H9 (cell line): Measurements from ENCODE around the gene CYB5B. TPM values are rescaled to one million over a fixed set of nuclear protein-coding genes. Genes with fewer than 3 reads are reported as not detected.

Source experiments
- DNase-seq: peaks from one replicate; pipeline ENCODE4 v3.0.0-alpha.2; 2017
- H2AFZ ChIP-seq: one replicate; pipeline ENCODE4 v1.6.1; 2013; ENCODE audit warnings: mild to moderate bottlenecking, low read length, control low read depth, moderate library complexity
- H2AK5ac ChIP-seq: 2 replicates; pipeline ENCODE4 v1.6.1; 2013; ENCODE audit warnings: low read length, control low read depth, mixed read lengths; ENCODE audit not compliant: insufficient read length
- H2BK120ac ChIP-seq: one replicate; pipeline ENCODE4 v1.6.1; 2013; ENCODE audit warnings: low read depth, mild to moderate bottlenecking, low read length, control low read depth, inconsistent platforms; ENCODE audit not compliant: poor library complexity, severe bottlenecking
- H2BK12ac ChIP-seq: 2 replicates; pipeline ENCODE4 v1.6.1; 2013; ENCODE audit warnings: low read length, control low read depth, mixed read lengths, low read depth; ENCODE audit not compliant: insufficient read length
- H2BK15ac ChIP-seq: 2 replicates; pipeline ENCODE4 v1.6.1; 2013; ENCODE audit warnings: low read depth, low read length, control low read depth
- H2BK20ac ChIP-seq: one replicate; pipeline ENCODE4 v1.6.1; 2013; ENCODE audit warnings: low read depth, mild to moderate bottlenecking, low read length, control low read depth, inconsistent platforms; ENCODE audit not compliant: poor library complexity, severe bottlenecking
- H2BK5ac ChIP-seq: 2 replicates; pipeline ENCODE4 v1.6.1; 2013; ENCODE audit warnings: low read length, control low read depth, mixed read lengths; ENCODE audit not compliant: insufficient read length
- H3K14ac ChIP-seq: 2 replicates; pipeline ENCODE4 v1.6.1; 2013; ENCODE audit warnings: low read length, control low read depth; ENCODE audit not compliant: insufficient read depth
- H3K18ac ChIP-seq: 2 replicates; pipeline ENCODE4 v1.6.1; 2013; ENCODE audit warnings: low read depth, mild to moderate bottlenecking, mixed read lengths, low read length, control low read depth; ENCODE audit not compliant: insufficient read length
- H3K23ac ChIP-seq: 2 replicates; pipeline ENCODE4 v1.6.1; 2013; ENCODE audit warnings: low read length, control low read depth, mixed read lengths, low read depth; ENCODE audit not compliant: insufficient read length
- H3K23me2 ChIP-seq: 2 replicates; pipeline ENCODE4 v1.6.1; 2013; ENCODE audit warnings: low read depth, mild to moderate bottlenecking, mixed read lengths, low read length, control low read depth; ENCODE audit not compliant: insufficient read length, poor library complexity, severe bottlenecking
- H3K27ac ChIP-seq: 2 replicates; pipeline ENCODE4 v1.5.1; 2013; ENCODE audit warnings: low read length, control low read depth, mixed read lengths, low read depth; ENCODE audit not compliant: insufficient read length
- H3K27me3 ChIP-seq: 2 replicates; pipeline ENCODE4 v1.6.1; 2013; ENCODE audit warnings: low read length, control low read depth, inconsistent platforms; ENCODE audit not compliant: insufficient read depth
- H3K4ac ChIP-seq: 2 replicates; pipeline ENCODE4 v1.6.1; 2013; ENCODE audit warnings: low read depth, mild to moderate bottlenecking, control low read depth, inconsistent platforms, low read length, moderate library complexity
- H3K4me1 ChIP-seq: 2 replicates; pipeline ENCODE4 v1.6.1; 2013; ENCODE audit warnings: low read length, control low read depth, inconsistent platforms; ENCODE audit not compliant: insufficient read depth
- H3K4me2 ChIP-seq: 2 replicates; pipeline ENCODE4 v1.6.1; 2013; ENCODE audit warnings: low read length, control low read depth, mixed read lengths; ENCODE audit not compliant: insufficient read length, insufficient read depth
- H3K56ac ChIP-seq: 2 replicates; pipeline ENCODE4 v1.6.1; 2013; ENCODE audit warnings: low read depth, mild to moderate bottlenecking, mixed read lengths, low read length, control low read depth; ENCODE audit not compliant: insufficient read length
- H3K79me1 ChIP-seq: 2 replicates; pipeline ENCODE4 v1.6.1; 2013; ENCODE audit warnings: low read depth, mild to moderate bottlenecking, moderate library complexity, low read length, control low read depth, inconsistent platforms; ENCODE audit not compliant: insufficient read depth, poor library complexity, severe bottlenecking
- H3K79me2 ChIP-seq: 2 replicates; pipeline ENCODE4 v1.6.1; 2013; ENCODE audit warnings: low read length, control low read depth, inconsistent platforms; ENCODE audit not compliant: insufficient read depth
- H3K9ac ChIP-seq: 2 replicates; pipeline ENCODE4 v1.6.1; 2013; ENCODE audit warnings: low read length, control low read depth, mixed read lengths; ENCODE audit not compliant: insufficient read length; ENCODE audit errors: extremely low read depth
- H3K9me3 ChIP-seq: one replicate; pipeline ENCODE4 v1.6.1; 2013; ENCODE audit warnings: low read depth, low read length, inconsistent platforms; ENCODE audit not compliant: control insufficient read depth
- H3T11ph ChIP-seq: one replicate; pipeline ENCODE4 v1.6.1; 2013; ENCODE audit warnings: mild to moderate bottlenecking, low read length, control low read depth, inconsistent platforms
- H4K20me1 ChIP-seq: one replicate; pipeline ENCODE4 v1.6.1; 2013; ENCODE audit not compliant: control insufficient read depth, insufficient read length, insufficient read depth
- H4K5ac ChIP-seq: 2 replicates; pipeline ENCODE4 v1.6.1; 2013; ENCODE audit warnings: low read depth, mild to moderate bottlenecking, mixed read lengths, low read length, control low read depth; ENCODE audit not compliant: insufficient read length
- H4K8ac ChIP-seq: replicated peaks from 2 replicates; pipeline ENCODE4 v1.6.1; 2013; ENCODE audit warnings: low read length, control low read depth, mixed read lengths, low read depth; ENCODE audit not compliant: insufficient read length
- H4K91ac ChIP-seq: 2 replicates; pipeline ENCODE4 v1.6.1; 2013; ENCODE audit warnings: low read depth, mild to moderate bottlenecking, moderate library complexity, mixed read lengths, low read length, control low read depth; ENCODE audit not compliant: insufficient read length
- H3K27ac Mint-ChIP-seq, 3 experiments: 2 replicates in 2 of 3; 3 replicates in 1 of 3; pipeline ENCODE4 v1.8.0; 2020 to 2021; ENCODE audit warnings: mixed read lengths in 3 of 3, mild to moderate bottlenecking in 1 of 3, moderate library complexity in 1 of 3
- H3K27me3 Mint-ChIP-seq: 2 replicates; pipeline ENCODE4 v1.8.0; 2021; ENCODE audit warnings: low read depth, mild to moderate bottlenecking, moderate library complexity, mixed read lengths
- H3K36me3 Mint-ChIP-seq, 3 experiments: 2 replicates in 2 of 3; 3 replicates in 1 of 3; pipeline ENCODE4 v1.8.0; 2020 to 2021; ENCODE audit warnings: low read depth in 3 of 3, mixed read lengths in 3 of 3; ENCODE audit not compliant: insufficient read depth in 1 of 3
- H3K4me1 Mint-ChIP-seq, 2 experiments: 2 replicates each; pipeline ENCODE4 v1.8.0; 2020; ENCODE audit warnings: mixed read lengths in 2 of 2
- H3K4me3 Mint-ChIP-seq, 2 experiments: 2 replicates in 1 of 2; 3 replicates in 1 of 2; pipeline ENCODE4 v1.8.0; 2020 to 2021; ENCODE audit warnings: mild to moderate bottlenecking in 2 of 2, mixed read lengths in 2 of 2, moderate library complexity in 1 of 2
- H3K9me3 Mint-ChIP-seq, 2 experiments: 2 replicates in 1 of 2; 3 replicates in 1 of 2; pipeline ENCODE4 v1.8.0; 2020; ENCODE audit warnings: mild to moderate bottlenecking in 2 of 2, mixed read lengths in 2 of 2, moderate library complexity in 1 of 2
- WGBS: extraction: QIAGEN DNeasy Blood & Tissue Kit; methylation state at CpG from one replicate; pipeline ENCODE4 v1.1.7; 2013; ENCODE audit warnings: missing lambda C conversion rate, low lambda C conversion rate, mixed read lengths; ENCODE audit not compliant: insufficient read length; ENCODE audit errors: extremely low coverage; 5-methylcytosine and 5-hydroxymethylcytosine counted together
- total RNA-seq: library from RNA; stranded (reverse); gene quantifications from 2 replicates; pipeline ENCODE4 v1.2.1, GENCODE V29; 2021
- TF ChIP-seq, protein P1 (sequence below): fragments of 200-600 bp; sonication (generic); conservative IDR thresholded peaks from 3 replicates; pipeline ENCODE4 v1.8.0; 2021; ENCODE audit warnings: antibody characterized with exemption, mild to moderate bottlenecking

Gene CYB5B
- total RNA-seq, 1 experiment from 2014 or later, result 126 TPM

DNA sequence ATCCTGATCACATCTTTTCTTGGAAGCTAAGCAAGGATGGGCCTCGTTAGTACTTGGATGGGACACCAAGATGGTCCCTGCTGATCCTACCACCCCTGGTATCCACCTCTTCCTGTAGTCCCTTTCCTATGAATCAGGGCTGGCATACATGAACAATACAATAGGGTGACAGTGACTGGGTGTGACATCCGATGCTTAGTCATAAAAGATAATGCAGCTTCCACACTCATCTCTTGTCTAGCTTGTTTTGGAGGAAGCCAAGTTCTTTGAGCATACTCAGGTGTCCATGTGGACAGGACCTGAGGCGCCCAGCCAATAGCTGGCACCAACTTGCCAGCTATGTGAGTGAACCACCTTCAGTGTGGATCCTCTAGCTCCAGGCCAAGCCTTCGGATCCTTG, 78.8 kb downstream of the CYB5B start:
- Histone ChIP-seq H2BK120ac (no peak overlapping the region), H2BK15ac (no peak overlapping the region), H3K27me3 (no peaks in the 10 kb centered on the region), H3K14ac (no peak overlapping the region), H3K23me2 (no peaks in the 10 kb centered on the region), H4K91ac (no peak overlapping the region), H3K23ac (no peak overlapping the region), H3K27ac (no peak overlapping the region), H2AK5ac (no peak overlapping the region), H3K4me1 (no peaks in the 10 kb centered on the region; the same call in 1 of the 2 replicates), H3K9me3 (no peaks in the 10 kb centered on the region), H2BK5ac (no peak overlapping the region), H2AFZ (no peak overlapping the region), H2BK12ac (no peak overlapping the region), H3K4ac (no peak overlapping the region), H3K9ac (no peak overlapping the region), H3T11ph (no peak overlapping the region), H4K20me1 (no peaks in the 10 kb centered on the region), H3K4me2 (no peak overlapping the region), H4K5ac (no peak overlapping the region), H3K79me1 (no peaks in the 10 kb centered on the region), H3K79me2 (no peaks in the 10 kb centered on the region), H3K18ac (no peak overlapping the region), H2BK20ac (no peak overlapping the region), H4K8ac (peak overlapping the region; percentile 39), H3K56ac (no peak overlapping the region)
- no CpG with 5 or more reads among the region's 4 CpGs for WGBS
- Mint-ChIP-seq H3K27ac (no peak overlapping the region; a peak in 1 of 7 replicates), H3K4me3 (no peak overlapping the region), H3K36me3 (no peaks in the 10 kb centered on the region), H3K27me3 (no peaks in the 10 kb centered on the region; the same call in 1 of the 2 replicates), H3K4me1 (peaks cover 5 to 9% of the 10 kb centered on the region in 2 experiments), H3K9me3 (no peaks in the 10 kb centered on the region)
- TF ChIP-seq, protein P1, sequence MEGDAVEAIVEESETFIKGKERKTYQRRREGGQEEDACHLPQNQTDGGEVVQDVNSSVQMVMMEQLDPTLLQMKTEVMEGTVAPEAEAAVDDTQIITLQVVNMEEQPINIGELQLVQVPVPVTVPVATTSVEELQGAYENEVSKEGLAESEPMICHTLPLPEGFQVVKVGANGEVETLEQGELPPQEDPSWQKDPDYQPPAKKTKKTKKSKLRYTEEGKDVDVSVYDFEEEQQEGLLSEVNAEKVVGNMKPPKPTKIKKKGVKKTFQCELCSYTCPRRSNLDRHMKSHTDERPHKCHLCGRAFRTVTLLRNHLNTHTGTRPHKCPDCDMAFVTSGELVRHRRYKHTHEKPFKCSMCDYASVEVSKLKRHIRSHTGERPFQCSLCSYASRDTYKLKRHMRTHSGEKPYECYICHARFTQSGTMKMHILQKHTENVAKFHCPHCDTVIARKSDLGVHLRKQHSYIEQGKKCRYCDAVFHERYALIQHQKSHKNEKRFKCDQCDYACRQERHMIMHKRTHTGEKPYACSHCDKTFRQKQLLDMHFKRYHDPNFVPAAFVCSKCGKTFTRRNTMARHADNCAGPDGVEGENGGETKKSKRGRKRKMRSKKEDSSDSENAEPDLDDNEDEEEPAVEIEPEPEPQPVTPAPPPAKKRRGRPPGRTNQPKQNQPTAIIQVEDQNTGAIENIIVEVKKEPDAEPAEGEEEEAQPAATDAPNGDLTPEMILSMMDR, result no peak
- no peak for DNase-seq
